Right forelimb (tissue), 1 donor: ENCODE measurements around the gene HIVEP1.

Source experiments
- DNase-seq: peaks from one replicate; pipeline ENCODE4 v3.0.0-alpha.2; 2018

Gene HIVEP1

DNA sequence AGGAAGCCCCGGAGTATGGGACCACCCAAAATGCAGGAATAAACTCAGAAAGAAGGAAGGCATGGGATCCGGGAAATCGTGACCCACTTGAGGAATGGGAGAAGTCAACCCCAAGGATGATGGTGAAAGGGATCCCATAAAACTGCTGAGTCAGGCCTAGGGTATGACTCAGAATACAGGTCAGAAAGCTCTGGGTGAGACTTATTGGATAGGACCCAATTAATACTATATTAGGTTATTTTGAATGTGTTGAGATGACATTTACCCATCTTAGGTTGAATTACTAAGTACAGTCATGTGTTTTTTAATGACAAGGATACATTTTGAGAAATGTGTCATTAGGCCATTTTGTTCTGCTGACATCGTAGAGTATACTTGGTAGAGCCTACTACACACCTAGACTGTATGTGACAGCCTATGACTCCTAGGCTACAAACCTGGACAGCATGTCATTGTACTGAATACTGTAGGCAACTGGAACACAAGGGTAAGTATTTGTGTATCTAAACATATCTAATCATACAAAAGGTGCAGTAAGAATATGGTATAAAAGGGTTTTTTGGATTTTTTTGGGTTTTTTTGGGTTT lies 17.1 kb upstream of the HIVEP1 start:
- no peak for DNase-seq

DNA sequence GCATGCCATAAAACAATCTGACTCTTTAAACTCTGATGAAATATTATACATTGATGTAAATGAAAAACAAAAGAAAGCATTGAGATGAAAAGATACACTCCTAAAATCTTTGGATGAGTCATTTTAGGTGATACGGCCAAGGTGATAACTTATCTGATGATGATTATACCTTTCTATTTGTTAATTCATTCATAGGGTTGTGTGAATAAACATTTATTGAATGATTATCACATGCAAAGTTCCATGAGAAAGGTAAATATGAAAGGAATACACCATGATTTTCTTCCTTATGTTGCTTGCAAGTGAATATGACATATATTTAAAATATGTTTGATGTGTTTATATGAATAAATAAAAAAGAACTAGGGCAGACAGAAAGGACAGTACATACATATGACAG lies 15.4 kb upstream of the HIVEP1 start:
- no peak for DNase-seq

DNA sequence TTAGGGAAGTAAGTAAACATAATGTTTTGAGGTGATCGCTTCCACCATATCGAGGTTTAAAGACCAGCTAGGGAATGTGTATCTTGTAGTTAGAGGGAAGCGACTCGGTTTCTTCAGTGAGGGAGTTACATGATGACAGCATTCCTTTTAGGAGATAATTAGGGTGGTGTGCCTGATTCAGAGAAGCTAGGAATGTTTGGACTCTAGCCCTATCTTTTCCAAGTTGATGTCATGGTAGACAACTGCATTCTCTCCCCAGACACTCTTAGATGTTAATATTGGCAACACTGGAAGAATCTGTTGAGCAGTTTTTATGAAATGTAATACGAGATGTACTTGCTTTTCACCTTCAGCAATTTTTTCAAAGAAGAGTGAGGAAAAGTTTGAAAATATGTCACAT lies 12.9 kb upstream of the HIVEP1 start:
- DNase-seq = no peak

DNA sequence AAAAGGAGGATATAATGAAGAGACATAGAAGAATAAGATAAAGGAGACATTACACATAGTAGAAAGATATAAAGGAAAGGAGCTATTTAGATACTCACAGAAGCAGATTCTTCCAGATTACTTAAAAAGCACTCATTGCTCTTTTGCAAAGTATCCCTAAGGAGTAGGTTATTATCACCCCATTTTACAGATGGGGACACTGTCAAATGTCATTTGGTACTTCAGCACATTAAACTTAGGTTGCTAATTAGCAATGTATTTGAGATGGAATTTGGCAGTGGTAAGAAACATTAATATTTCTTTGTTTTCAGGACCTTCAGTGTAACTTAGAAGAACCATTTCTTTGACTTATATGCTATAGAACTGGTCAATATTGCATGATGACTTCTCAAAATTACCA lies 11.9 kb upstream of the HIVEP1 start:
- no peak for DNase-seq

DNA sequence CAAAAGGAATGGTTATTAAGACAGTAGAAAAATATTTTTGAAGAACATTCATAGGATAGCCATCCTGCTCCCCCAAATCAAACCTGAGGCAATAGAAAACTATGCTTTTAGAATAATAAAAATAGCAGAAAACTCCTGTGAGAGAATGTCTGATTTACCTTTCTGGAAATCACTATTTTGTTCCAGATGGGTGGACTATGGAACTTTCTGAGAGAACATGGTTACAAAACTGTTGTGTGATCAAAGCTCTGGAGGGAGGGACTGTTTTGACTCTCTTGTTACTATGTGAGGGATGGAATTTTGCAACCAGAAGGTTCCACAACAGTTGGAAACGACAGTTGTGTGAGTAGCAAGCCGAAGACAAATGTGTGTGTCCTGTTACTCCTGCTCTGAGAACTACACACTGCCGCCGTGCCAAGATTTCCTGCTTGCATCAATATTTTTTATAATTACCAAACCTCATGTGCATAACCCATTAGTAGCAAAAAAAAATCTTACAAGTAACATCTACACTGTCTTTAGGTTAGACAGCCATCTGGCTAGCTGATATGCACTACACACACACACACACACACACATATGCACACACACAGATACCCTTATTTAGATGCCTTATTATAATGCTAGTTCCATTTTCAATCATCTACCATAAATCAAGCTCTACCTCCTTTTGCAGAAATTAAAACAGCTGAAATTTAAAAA lies 11.0 kb upstream of the HIVEP1 start:
- DNase-seq = no peak

DNA sequence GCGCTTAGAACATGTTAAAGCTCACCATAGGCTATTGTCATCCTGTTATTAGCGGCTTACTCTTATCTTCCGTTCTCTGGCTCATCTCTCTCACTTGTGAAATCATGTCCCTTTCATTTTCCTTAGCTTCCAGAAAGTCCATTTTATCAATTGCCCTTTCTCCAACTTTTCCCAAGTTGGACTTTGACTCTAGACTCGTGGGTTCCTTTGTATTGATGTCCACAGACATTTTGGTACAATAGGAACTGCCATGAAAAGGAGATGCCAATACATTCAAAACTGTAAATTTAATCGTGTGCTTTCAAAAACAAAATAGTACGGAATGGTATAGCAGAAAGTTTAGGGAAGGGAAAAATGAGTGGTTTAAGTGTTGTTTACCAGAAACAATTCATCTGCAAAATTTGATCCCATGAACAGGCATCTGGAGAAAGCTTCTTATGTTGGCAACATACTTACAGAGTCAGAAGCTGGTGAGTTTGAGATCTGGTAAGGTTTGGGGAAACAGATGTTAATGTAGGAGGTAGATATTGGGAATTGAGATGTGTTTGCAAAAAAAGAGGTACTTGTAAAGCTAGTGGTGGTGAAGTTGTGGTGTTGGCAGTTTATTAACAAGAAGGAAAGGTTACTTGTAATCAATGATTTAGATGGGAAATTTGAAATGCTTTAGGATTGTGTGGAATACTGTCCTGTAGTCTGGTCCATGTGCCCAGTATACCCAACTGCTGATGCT lies 10.2 kb upstream of the HIVEP1 start:
- DNase-seq = no peak

DNA sequence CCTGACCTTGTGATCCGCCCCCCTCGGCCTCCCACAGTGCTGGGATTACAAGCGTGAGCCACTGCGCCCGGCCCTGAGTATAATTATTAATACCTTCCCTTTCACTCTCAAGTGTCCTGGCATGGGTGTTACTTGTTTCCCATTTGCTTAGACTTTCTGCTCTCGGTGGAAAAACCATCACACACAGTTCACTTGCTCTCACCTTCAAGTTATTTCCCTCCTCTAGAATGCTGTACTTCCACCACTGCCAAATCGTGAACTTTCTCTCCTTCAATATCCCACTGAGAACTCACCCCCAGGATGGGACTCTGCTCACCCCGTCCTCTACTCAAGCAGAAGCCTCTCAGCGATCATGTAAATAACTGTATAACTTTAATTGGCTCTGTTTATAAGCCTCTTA lies 4.6 kb upstream of the HIVEP1 start:
- no peak for DNase-seq

DNA sequence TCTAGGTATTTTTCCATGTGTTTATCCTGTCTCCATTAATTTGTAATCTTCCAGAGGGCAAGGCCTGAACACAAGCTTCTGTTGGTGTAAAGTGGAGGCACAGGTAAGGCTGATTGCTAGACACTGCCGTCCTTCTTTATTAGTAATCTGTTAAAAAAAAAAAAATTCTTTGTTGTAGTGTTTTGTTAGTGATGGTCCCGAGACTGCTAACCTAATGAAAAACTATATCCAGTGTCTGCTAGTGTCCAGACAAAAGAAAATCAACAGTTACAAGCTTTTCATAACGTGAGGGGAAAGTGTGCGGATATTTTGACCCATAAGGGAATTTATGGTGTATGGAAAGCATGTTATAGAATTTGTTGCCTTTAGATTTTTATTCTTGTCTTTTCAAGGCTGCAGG lies 4.2 kb upstream of the HIVEP1 start:
- DNase-seq = no peak

DNA sequence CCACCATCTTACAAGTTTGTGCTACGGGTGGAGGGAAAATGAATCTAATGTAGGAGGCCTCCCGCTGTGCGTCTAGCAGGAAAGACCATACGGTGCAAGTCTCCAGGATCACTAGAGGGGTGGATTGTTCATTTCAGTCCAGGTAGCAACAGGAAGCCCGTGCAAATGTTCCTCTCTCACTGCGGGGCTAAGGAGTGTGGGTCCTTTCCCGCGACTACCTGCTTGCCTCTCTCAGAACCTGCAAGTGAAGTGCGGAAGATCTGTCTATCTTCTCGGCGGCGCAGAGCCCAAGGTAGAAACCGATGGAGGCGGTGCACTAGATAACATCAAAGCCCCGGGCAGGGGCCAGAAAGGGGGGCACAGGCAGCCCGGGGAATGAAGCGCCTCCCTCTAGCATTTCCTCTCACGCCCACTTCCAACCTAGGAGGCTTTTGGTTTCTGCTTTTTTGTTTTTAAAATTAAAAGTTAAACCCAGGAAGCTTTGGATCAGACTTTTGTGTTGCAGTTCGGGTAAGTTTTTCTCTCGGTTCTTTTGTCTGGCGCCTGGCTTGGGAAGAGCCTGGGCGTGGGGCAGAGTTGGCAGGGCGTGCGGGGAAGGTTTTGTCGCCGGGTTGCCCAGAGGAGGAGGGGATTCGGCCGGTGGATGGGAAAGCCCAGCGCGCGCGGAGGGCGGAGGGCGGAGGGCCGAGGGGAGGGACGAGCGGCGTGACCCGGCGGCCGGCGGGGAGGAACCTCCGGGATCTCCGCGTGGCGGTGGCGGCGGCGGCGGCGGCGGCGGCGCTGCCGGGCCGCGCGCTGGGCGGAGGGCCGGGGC lies 3.5 kb upstream of the HIVEP1 start:
- DNase-seq = peak; percentile 92

DNA sequence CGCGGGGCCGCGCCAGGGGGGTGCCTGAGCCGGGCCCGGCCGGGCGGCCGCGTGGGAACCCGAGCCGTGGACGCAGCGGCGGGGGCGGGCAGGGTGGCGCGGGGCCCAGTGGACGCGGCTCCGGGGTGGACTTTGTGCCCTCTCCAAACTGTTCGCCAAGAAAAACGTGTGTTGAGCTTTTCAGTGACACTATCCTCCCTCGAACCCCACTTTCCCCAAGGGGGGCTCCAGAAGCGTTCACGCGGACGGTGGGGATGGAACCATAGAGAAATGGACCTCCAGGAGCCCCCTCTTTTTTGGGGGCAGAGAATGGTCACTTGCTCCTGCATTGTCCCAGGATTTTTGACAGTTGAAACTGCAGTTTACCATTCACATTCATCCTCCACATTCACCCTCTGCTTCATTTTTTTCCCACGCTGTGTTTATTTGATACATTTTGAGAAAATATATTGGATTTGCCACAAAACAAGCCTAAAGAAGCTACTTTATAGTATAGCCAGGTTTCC lies 2.9 kb upstream of the HIVEP1 start:
- no peak for DNase-seq

DNA sequence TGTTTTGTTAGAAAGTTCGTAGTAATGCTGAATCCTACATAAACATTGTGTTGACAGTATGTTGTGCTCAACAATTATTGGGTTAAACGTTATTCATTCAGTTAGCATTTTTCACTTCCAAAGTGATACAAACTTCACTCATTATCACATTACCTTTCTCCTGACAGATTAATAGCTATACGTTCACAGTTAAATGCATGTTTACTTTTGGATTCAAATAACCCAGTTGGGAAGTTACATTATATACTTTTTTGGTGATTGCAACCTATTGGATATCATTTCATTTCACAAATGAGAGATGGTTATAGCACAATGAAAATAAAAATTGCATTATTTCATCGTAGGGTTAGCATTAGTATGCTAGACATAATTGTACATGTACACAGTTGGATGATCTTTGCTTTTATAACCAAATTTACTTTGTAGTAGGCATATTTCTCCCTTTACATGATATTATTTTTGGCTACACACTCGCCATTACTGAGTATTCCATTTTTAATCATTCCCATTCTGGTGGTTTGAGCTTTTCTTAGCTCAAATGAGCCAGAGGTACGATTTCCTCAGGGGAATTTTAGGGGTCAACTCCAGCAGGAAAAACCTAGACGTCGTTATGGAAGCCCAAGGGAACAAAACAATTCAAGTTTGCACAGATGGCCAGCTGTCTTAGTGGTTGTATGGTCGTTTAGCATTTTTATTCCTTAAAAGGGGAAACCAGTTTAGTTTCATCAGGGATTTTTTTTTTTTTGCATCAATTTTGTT lies 2.1 kb upstream of the HIVEP1 start:
- no peak for DNase-seq

DNA sequence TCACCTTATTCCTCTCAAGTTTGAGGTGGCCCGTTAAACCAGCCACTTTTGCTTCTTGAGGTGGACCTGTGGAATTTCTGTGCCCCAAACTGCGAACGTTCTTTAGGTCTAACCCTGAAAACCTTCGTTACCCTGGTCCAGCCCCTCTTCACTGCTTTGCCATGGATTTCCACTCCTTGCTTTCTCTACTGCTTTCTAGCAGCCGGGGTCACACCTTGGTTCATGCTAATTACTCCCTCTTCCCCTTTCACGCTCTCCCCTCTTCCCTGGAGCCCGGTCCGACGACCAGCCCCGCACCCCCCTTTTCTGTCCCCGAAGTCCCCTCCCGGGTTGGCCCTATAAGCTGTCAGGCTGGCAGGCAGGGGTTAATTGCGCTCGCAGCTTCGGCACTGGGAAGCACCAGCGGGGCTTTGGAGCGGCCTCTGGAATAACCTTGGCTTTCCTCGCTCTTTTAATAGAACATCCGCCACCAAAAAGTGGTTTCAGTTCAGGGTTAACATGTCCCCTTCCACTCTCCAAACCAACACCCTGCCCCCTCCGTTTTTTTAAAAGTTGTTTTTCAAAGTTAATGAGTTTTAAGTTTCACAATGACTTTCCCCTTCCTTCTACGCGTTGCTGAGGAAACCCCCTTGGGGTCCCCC lies 1.4 kb upstream of the HIVEP1 start:
- DNase-seq = peak; percentile 89

DNA sequence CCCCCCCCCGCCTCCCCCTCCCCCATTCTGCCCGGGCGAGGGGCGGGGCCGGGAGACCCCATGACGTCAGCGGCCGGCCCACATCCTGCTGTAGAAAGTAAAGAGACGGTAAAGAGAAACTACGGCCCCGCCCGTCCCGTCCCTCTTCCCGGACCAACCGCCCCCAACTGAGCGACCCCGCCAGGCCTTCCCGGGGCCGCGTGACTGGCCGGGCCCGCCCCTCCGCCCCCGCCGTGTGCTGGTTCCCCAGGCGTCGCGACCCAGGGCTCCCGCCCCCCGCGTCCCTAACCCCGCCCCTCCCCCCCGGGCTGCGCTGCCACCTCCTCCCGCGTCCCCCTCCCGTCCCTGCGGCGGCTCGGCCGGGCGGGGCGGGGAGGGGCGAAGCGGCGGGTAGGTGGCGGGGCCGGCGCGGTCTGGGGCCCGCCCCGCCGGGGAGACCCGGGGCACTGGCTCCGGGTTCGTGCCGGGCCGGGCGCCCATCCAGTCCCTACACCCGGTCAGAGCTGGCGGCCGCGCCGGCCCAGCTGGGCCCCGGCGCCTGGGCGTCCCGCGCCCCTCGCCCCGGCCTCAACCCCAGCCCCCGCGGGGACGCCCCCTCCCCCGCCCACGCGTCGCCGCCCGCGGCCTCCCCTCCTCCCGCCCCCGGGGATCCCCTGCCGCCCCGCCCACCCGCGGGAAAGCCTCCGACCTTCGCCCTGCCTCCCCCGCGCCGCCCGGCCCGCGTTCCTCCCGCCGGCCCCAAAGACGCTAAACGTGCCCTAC lies 655 bp upstream of the HIVEP1 start:
- DNase-seq = peak; percentile 98

DNA sequence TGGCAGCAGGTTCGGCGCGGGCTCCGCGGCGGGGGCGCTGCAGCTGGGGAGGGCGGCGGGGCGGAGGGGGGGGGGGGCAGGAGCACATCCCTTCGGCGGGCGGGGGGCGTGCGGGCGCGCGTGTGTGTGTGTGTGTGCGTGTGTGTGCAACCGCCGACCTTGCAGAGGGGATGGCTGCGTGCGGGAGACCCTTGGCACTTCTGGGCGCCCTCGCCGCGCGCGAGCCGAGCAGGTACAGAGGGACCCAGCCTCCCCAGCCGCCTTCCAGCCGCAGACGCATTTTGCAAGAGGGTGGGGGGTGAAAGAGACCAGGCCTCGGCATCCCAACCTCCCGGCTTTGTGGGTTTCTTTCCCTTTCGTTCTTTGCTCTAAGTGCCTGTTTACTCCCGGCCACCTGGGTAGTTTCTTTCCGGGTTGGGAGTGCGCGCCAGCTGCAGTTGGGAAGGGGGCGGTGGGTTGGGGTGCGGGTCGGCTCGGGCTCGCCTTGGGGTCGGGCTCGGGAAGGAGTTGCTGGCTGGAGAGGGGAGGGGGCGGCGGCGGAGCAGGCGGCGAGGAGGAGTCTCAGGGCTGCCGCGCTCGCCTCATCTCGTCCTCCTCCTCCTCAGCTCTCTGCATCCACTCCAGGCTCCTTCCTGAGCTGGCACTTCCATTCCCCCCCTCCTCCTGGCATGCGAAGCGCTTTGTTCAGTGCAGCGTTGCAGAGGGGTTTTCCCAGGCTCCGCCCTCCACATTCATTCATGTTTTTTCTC lies 620 bp downstream of the HIVEP1 start:
- DNase-seq = peak; percentile 86

DNA sequence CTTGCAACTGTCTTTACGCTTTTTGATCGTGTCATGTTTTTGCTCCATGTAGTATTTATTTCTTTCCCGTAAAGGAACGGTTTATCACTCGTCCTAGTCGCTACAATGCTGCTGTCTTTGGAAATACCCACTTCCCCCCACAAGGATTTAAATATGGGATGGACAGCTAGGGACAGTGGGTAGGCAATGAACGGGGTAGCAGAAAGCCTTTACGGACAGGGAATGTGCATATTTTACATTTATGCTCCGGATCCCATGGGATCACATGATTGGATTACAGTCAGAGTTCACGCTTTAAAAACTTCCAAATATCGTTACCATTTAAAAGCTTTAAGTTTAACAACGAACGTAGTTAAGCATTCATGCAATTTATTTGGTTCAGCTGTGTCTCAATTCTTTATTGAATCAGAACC lies 1.2 kb downstream of the HIVEP1 start:
- DNase-seq = no peak

DNA sequence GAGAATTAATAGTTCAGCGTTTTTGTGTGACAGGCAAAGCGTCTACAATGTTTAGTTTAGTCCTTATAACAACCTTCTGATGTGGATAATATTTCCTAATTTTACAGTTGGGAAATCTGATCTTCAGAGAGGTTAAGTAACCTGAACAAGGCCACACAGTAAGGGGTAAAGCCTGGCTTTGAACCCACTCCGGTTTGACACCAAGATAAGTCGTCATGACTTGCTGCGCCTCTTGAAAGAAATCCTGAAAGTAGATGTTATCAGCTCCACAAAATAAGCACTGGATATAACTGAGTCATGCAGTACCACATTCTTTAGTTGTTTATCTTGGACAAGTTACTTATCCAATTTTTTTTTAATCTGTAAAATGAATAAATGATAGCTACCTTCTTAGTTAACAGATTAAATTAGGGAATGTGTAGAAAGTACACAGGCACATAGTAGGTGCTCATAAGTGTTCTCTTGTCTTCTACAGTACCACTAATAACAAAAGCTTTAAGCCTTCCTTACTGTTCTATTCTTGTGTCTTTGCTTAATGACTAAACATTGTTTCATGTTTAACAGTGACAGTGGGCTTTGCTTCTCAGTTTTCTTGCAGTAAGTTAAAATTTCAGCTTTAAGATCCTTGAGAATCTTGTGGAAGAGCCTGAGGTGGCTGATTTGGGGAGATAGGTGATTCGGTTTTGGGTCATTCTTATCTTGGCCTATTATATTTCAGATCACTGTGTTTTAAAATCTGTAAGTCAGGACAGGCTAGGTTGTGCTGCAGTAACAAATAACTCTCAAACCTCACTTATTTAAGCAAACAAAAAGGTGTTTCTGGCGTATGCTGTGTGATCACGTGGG lies 2.1 kb downstream of the HIVEP1 start:
- no peak for DNase-seq

DNA sequence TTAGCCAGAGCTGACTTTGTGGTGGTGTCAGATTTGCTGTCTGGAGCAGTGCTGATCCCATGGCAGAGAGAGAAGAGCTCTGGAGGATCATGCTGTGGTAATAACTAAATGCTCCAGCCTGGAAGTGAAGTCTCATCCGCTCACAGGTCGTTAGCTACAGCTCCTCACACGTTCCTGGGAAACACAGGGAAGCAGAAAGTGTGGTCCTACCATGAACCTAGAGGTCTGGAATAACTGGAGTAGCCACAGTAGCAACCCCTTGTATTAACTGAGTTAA lies 2.7 kb downstream of the HIVEP1 start:
- no peak for DNase-seq

DNA sequence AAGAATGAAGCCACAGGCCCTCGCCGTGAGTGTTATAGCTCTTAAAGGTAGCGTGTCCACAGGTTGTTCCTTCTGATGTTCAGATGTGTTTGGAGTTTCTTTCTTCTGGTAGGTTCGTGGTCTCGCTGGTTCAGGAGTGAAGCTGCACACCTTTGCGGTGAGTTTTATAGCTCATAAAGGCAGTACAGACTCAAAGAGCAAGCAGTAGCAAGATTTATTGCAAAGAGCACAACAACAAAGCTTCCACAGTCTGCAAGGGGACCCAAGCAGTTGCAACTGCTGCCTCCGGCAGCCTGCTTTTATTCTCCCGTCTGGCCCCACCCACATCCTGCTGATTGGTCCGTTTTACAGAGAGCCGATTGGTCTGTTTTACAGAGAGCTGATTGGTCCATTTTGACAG lies 5.2 kb downstream of the HIVEP1 start:
- no peak for DNase-seq

DNA sequence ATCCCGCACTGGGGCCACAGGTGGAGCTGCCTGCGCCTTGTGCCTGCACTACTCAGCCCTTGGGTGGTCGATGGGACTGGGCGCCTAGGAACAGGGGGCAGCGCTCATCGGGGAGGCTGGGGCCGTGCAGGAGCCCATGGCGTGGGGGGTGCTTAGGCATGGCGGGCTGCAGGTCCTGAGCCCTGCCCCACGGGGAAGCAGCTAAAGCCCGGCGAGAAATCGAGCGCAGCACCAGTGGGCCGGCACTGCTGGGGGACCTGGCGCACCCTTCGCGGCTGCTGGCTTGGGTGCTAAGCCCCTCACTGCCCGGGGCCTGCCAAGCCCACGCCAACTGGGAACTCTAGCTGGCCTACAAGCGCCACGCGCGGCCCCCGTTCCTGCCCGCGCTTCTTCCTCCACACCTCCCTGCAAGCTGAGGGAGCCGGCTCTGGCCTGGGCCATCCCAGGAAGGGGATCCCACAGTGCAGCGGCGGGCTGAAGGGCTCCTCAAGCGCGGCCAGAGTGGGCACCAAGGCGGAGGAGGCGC lies 5.8 kb downstream of the HIVEP1 start:
- DNase-seq = no peak
